SU-DHL-6 (cell line): ENCODE results near the gene GUCA2B.

Experiments
- H2AFZ ChIP-seq: fragments of 200-600 bp; sonication (generic); 2 replicates; pipeline ENCODE4 v1.6.1; 2014; ENCODE audit warnings: low read depth, mild to moderate bottlenecking, moderate library complexity, mixed read lengths, antibody characterized with exemption, low read length; ENCODE audit not compliant: severe bottlenecking
- H3F3A ChIP-seq: fragments of 200-600 bp; shearing (Covaris generic); 2 replicates; pipeline ENCODE4 v1.6.0; 2016; ENCODE audit warnings: antibody characterized with exemption, mild to moderate bottlenecking; ENCODE audit not compliant: insufficient read depth
- H3K27ac ChIP-seq: fragments of 200-600 bp; sonication (generic); 2 replicates; pipeline ENCODE4 v1.5.1; 2016; ENCODE audit warnings: low read depth, mild to moderate bottlenecking, low read length, moderate library complexity, mixed read lengths
- H3K27me3 ChIP-seq: fragments of 200-600 bp; sonication (generic), shearing (Covaris generic); 2 replicates; pipeline ENCODE4 v1.6.0; 2014; ENCODE audit warnings: mild to moderate bottlenecking, low read length
- H3K36me3 ChIP-seq: fragments of 200-600 bp; sonication (generic); 2 replicates; pipeline ENCODE4 v1.6.1; 2014; ENCODE audit warnings: mild to moderate bottlenecking, low read length, mixed read lengths
- H3K4me2 ChIP-seq: fragments of 300-600, 200-600 bp; shearing (Covaris generic), sonication (generic); 2 replicates; pipeline ENCODE4 v1.6.0; 2014; ENCODE audit warnings: low read length, low read depth, mild to moderate bottlenecking; ENCODE audit not compliant: poor library complexity, severe bottlenecking
- H3K4me3 ChIP-seq: fragments of 200-600 bp; sonication (generic); 2 replicates; pipeline ENCODE4 v1.5.1; 2014; ENCODE audit warnings: antibody characterized with exemption, low read length, mild to moderate bottlenecking, mixed read lengths; ENCODE audit not compliant: insufficient read depth, poor library complexity, severe bottlenecking
- H3K79me2 ChIP-seq: fragments of 200-600 bp; sonication (generic); 2 replicates; pipeline ENCODE4 v1.6.1; 2014; ENCODE audit warnings: mild to moderate bottlenecking, low read length, moderate library complexity; ENCODE audit not compliant: insufficient read depth
- H3K9ac ChIP-seq: fragments of 200-600 bp; sonication (generic); 2 replicates; pipeline ENCODE4 v1.7.0; 2014; ENCODE audit warnings: mild to moderate bottlenecking, low read length
- H3K9me2 ChIP-seq: fragments of 200-600 bp; sonication (generic); replicated peaks from 2 replicates; pipeline ENCODE4 v1.6.1; 2014; ENCODE audit warnings: low read length; ENCODE audit not compliant: insufficient read depth
- H3K9me3 ChIP-seq: fragments of 200-600 bp; sonication (generic); 2 replicates; pipeline ENCODE4 v1.6.1; 2014; ENCODE audit warnings: low read length, mixed read lengths; ENCODE audit not compliant: insufficient read depth
- H4K20me1 ChIP-seq: fragments of 200-600 bp; sonication (generic); 2 replicates; pipeline ENCODE4 v1.6.1; 2014; ENCODE audit warnings: low read depth, mild to moderate bottlenecking, antibody characterized with exemption, low read length, moderate library complexity, mixed read lengths
- CTCF ChIP-seq: fragments of 200-600 bp; sonication (generic); IDR thresholded peaks from one replicate; pipeline ENCODE4 v1.5.1; 2017; ENCODE audit warnings: antibody characterized with exemption, mild to moderate bottlenecking, low read length, moderate library complexity; ENCODE audit not compliant: insufficient read depth, poor library complexity, severe bottlenecking
- EZH2phosphoT487 ChIP-seq: fragments of 200-600 bp; sonication (generic), shearing (Covaris generic); conservative IDR thresholded peaks from 2 replicates; pipeline ENCODE4 v1.6.1; 2018; ENCODE audit warnings: mild to moderate bottlenecking, antibody characterized with exemption, low read length, moderate library complexity, mixed read lengths

GUCA2B gene

GRCh38 chr1:42195841-42196240, 42.6 kb downstream of the GUCA2B start:
- TF ChIP-seq EZH2phosphoT487 (no peak), CTCF (no peak)
- H3K36me3 ChIP-seq = peaks cover 14% of the 10 kb centered on the region
- no peak overlapping the region for H3K4me2 ChIP-seq
- no peak overlapping the region for H3K9ac ChIP-seq
- H3K27ac ChIP-seq = no peak overlapping the region
- no peaks in the 10 kb centered on the region for H3K27me3 ChIP-seq
- H3K9me3 ChIP-seq = no peaks in the 10 kb centered on the region
- no peaks in the 10 kb centered on the region for H3K9me2 ChIP-seq
- H2AFZ ChIP-seq = no peak overlapping the region
- H3F3A ChIP-seq = no peaks in the 10 kb centered on the region
- H3K4me3 ChIP-seq = no peak overlapping the region
- H3K79me2 ChIP-seq = no peaks in the 10 kb centered on the region
- H4K20me1 ChIP-seq = no peaks in the 10 kb centered on the region

GRCh38 chr1:42198251-42198650, 45.0 kb downstream of the GUCA2B start:
- TF ChIP-seq EZH2phosphoT487 = no peak
- no peak for TF ChIP-seq CTCF
- no peaks in the 10 kb centered on the region for H3K79me2 ChIP-seq
- peaks cover 23% of the 10 kb centered on the region for H3K36me3 ChIP-seq

GRCh38 chr1:42201986-42202385, 48.8 kb downstream of the GUCA2B start:
- no peak for TF ChIP-seq CTCF
- no peak for TF ChIP-seq EZH2phosphoT487

More at GRCh38 chr1:42198251-42198650, 45.0 kb downstream of the GUCA2B start:
- no peaks in the 10 kb centered on the region for H3K9me2 ChIP-seq
- H3K9ac ChIP-seq = no peak overlapping the region
- H4K20me1 ChIP-seq = no peaks in the 10 kb centered on the region
- no peak overlapping the region for H3K27ac ChIP-seq
- no peak overlapping the region for H3K4me3 ChIP-seq
- no peaks in the 10 kb centered on the region for H3K27me3 ChIP-seq
- no peak overlapping the region for H2AFZ ChIP-seq
- H3F3A ChIP-seq = no peaks in the 10 kb centered on the region
- no peak overlapping the region for H3K4me2 ChIP-seq
- H3K9me3 ChIP-seq = no peaks in the 10 kb centered on the region

More at GRCh38 chr1:42201986-42202385, 48.8 kb downstream of the GUCA2B start:
- Histone ChIP-seq H3K4me2 (no peak overlapping the region), H3K27me3 (no peaks in the 10 kb centered on the region), H3K79me2 (peaks cover 4% of the 10 kb centered on the region; the same call in 1 of the 2 replicates), H4K20me1 (no peaks in the 10 kb centered on the region), H3K27ac (no peak overlapping the region), H3K9ac (no peak overlapping the region), H3K9me3 (no peaks in the 10 kb centered on the region), H3K4me3 (no peak overlapping the region), H3K9me2 (no peaks in the 10 kb centered on the region), H3K36me3 (peaks cover 20% of the 10 kb centered on the region; the same call in 1 of the 2 replicates), H3F3A (no peaks in the 10 kb centered on the region), H2AFZ (no peak overlapping the region)
